GM10847 (cell line): ENCODE data around the gene KCTD13.

Experiments used
- POLR2A ChIP-seq: IDR thresholded peaks from 2 replicates; pipeline ENCODE4 v1.6.1; 2011; ENCODE audit not compliant: insufficient read length; ENCODE audit errors: extremely low read depth

Gene KCTD13

DNA sequence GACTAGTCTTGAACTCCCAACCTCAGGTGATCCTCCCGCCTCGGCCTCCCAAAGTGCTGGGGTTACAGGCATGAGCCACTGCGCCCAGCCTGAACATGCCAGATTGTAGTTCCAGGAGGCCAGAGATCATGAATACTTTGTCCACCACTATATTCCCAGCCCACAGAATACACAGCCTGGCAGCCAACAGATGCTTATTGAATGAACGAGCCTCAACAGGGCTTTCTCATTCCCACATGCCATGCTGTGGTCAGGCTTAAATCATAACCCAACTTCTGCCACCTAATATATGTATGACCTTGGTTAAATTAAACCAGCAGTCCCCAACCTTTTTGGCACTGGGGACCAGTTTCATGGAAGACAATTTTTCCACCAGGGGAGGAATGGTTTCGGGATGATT is 32.7 kb upstream of the KCTD13 start:
- no peak for TF ChIP-seq POLR2A

DNA sequence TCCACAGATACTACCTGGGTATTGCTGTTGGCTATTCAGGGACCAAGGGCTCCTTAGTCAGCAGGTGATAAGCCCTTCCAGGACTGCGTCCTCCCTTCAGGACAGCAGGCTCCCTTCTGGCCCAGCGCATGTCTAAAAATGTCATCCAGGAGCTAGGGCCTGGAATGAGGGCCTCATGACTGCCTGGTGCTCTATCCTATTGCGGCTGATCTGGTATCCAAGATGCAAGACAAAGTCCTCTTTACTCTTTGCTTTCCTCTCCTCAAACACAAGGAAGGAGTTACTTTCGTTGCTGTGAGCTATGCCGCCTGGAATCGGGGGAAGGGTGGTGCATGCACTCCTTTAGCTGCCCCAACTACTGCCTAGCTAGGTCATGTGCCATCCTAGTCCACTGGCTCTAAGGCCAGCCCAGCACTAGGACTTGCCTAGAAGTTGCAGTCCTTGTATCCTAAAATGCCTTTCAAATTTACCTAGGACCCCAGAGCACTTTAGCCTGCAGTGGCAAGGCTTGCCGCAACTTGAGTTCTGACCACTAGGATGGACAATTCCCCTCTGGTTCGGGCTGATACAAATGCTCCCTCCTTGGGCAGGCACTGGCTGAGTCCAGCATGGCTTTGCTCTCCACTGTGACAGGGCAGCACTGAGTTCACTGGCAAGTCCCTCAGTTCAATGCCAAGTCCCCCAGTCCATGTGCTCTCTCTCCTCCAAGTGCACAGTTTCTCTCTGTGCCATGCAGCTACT is 25.8 kb upstream of the KCTD13 start:
- TF ChIP-seq POLR2A, result no peak

DNA sequence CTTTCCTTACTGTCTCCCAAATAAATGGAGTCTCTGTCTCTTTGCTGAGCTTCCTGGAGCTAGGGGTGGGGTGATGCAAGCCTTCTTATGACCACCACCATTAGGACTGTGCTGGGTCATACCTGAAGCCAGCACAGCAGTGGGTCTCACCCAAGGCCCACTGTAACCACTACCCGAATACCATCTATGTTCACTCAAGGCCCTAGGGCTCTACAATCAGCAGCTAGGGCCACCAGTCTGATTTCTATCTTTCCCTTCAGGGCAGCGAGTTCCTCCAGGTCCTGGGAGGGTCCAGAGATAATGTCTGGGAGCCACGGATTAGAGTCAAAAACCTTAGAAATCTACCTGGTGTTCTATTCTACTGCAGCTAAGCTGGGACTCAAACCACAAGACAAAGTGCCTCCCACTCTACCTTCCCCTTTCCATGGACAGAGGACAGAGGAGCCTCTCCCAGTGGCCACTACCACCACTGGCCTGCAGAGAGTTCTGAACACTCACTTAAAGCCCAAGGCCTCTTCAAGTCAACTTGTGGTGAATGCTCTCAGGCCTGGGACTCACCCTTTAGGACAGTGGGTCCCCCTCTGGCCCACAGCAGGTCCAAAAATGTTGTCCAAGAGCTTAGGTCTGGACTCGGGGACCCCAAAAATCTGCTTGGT is 24.9 kb upstream of the KCTD13 start:
- no peak for TF ChIP-seq POLR2A

DNA sequence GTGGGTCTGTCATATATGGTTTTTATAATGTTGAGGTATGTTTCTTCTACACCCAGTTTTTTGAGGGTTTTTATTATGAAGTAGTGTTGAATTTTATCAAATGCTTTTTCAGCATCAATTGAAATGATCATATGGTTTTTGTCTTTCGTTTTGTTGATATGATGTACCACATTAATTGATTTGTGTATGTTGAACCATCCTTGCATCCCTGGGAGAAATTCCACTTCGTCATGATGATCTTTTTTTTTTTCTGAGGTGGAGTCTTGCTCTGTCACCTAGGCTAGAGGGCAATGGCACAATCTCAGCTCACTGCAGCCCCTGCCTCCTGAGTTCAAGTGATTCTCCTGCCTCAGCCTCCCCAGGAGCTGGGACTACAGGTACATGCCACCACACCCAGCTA is 21.9 kb upstream of the KCTD13 start:
- no peak for TF ChIP-seq POLR2A

DNA sequence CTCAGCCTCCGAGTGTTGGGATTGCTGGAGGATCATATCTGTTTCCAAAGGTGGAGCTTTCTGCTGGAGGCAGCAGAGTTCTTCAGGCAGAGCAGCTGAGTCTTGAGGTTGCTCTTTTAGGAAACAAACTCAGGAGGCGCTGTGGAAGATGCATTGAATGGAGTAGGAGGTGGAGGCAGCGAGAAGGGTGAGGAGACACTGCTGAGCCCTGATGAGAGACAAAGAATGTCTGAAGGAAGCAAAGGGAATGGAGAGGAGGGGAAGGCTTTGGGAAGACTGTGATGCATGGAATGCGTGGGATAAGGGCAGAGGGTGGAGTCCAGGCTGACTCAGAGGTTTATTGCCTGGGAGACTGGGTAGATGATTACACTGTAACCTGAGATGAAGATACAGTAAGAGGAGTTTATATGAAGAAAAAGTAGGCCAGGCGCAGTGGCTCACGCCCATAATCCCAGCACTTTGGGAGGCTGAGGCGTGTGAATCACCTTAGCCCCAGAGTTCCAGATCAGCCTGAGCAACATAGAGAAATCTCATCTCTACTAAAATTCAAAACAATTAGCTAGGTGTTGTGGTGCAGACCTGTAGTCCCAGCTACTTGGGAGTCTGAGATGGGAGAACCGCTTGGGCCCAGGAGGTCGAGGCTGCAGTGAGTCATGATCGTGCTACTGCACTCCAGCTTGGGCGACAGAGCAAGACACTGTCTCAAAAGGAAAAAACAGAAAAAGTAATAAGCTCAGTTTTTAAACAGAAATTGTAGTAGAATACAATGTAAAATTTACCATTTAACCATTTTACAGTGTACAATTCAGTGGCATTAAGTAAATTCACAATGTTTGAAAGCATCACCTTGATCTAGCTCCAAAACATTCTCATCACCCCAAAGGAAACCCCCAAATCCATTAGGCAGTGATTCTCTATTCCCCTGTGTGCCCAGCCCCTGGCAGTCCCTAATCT is 18.1 kb upstream of the KCTD13 start:
- no peak for TF ChIP-seq POLR2A

DNA sequence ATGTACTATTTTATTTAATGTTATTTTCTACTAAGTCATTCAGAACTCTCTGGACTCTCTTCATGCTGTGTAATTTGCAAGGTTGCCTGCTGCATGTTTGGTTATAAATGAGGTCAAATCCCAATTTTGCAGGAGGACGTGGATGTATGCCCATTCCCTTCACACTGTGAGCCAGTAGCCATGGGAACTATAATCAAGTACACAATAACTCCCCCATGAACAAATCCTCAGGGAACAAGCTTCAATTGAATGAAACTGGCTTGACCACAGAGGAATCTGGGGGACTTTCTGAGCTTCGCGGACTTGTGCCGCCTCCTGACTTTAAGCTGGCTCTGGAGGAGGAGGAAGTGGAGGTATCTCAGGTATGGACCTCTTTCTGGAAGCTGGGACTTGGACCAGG is 14.6 kb upstream of the KCTD13 start:
- no peak for TF ChIP-seq POLR2A

DNA sequence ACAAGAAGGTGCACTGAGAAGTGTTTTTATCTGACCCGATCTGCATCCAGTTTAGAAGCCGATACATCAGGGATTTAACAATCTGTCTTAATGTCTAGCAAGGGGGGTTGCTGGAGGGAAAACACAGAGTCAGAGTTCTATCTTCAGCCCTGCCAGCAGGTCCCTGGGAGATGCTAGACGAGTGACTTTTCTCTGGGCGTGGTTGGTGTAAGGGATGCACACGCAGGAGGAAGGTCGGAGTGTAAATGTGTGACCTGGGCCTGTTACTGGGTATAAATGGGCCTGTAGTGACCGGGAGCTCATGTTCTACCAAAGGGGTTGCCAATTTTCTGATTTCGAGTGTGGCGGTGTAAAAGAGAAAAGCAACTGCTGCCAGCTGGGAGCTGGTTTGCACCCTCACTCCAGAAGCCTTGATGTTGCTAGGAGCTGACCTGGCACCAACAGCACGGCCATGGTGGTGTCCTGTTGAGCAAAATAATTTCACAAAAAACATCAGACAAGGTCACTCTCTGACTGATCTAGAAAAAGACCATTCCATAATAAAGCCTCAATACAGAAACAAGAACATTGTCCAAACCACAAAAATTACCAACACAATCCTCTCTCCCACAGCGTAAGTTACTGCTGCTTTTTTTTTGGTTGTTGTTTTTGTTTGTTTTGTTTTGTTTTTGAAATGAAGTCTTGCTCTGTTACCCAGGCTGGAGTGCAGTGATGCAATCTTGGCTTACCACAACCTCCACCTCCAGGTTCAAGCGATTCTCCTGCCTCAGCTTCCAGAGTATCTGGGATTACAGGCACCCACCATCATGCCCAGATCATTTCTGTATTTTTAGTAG is 1.3 kb upstream of the KCTD13 start:
- no peak for TF ChIP-seq POLR2A

DNA sequence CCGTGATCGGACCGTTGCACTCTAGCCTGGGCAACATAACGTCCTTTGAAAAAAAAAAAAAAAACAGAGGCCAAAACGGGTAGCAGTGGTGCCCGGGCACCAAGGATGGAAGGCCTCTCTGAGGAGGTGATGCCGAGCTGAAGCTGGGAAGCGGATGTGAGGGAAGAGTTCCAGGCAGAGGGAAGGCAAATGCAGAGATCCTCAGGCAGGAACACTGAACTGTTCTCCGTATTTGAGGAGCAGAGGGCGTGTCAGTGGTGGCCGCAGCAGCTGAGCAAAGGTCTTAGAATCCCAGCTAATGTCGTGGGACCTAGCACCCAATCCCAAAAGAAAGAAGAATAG is 656 bp upstream of the KCTD13 start:
- TF ChIP-seq POLR2A, result no peak

DNA sequence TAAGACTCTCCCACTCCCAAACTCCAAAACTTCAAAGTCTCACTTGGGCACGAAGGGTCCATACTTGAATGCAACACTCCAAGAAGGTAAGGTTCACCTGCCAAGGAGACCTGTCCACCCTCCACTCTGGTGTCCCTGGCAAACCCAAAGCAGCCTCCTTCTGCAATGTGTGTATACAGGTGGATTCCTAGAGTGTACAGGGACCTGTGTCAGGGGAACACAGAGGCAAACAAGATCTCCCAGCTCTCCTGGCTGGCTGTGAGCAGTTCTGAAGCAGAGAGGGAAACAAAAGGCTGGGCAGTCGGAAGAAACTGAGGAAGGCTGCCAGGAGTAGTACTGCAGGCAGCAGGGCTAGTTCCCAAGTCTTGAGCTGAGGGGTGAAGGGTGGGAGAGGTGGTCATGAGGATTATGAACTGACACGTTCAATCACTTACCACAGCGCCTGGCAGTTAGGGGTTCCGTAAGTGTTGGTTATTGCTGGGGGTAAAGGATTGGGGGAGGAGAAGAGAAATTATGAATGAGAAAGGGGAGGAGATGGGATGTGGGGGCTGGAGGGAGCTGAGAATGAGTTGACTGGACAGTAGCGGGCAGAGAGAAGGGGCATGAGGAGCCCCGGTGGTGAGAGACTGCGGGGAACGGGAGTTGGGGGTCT is 795 bp downstream of the KCTD13 start:
- TF ChIP-seq POLR2A, result no peak

DNA sequence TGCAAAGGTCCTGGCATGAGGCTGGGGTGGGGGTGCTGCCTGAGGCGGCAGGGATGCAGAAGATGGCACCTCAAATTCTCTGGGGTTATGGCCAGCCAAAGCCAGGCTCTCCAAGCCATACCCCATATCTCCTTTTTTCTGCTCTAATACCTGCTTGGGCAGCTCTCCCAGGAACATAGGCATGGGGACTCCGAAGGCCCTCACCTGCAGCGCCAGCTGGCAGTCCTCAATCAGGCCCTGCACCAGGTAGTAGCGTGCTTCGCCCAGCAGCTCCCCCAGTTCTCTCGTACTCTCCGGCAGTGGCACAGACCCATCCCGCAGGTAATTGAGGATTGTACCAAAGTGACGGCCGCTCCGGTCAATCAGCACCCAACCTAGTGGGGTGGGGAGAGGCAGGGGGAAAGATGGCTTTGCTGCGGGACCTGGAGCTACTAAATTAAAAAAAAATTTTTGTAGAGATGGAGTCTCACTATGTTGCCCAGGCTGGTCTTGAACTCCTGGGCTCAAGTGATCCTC is 3.0 kb downstream of the KCTD13 start:
- TF ChIP-seq POLR2A, result no peak

DNA sequence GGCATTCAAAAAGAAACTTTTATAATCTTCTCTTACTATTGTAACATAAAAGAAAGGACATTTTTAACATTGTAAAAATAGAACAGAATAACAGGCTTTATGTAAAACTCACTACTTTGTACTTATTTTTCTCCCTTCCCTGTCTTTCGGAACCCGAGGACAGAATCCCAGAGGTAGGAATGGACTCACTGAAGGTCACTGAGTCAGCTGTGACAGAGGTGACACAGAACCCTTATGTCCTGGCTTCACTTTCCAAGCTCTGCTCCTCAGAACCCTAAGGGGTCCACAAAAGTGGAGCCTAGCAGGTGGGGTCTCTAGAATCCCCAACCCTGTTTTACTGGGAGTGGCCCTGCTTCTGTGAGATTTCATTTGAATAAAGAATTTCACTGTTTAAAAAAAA is 3.7 kb downstream of the KCTD13 start:
- TF ChIP-seq POLR2A, result no peak

DNA sequence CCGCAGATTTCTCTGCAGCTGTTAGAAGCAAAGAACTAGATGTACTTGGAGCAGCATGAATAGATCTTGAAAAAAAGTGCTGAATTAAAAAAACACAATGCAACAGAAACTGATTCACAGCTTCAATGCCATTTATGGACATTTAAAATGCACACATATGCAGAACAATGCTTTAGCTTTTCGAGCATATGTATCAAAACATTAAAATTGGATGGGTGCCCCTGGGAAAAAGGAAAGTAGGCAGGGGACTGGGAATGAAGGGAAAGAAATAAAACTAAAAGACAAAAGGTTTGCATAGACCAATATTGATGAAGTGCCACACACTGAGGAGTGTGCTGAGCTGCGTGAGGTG is 5.0 kb downstream of the KCTD13 start:
- TF ChIP-seq POLR2A, result no peak

DNA sequence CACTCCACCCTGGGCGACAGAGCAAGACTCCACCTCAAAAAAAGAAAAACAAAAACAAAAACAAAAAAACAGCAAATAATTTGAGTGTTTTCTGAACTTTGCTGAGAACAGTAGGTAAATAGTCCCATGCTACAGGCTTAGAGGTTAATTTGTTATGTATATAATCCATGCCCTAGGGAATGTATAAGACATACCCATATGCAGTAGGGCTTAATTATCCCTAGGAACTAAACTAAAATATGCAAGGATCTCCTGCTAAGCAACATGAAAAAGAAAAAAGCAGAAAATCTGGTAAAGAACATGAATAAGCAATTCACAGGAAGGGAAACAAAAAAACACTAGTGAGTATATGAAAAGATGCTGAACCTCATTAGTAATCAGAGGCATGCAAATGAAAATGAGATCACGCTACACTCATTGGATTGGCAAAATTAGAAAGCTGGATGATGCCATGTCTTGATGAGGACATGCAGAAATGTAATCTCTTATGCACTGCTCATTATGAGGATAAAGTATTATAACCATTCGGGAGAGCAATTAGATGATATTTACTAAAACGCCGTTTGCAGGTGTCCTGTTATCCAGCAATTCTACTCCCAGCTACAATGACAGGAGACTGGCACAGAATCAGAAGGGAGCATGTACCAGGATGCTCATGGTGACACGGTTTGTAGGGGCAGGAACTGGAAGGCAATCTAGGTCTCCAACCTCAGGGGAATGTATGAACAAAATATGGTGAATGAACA is 5.6 kb downstream of the KCTD13 start:
- TF ChIP-seq POLR2A, result no peak

DNA sequence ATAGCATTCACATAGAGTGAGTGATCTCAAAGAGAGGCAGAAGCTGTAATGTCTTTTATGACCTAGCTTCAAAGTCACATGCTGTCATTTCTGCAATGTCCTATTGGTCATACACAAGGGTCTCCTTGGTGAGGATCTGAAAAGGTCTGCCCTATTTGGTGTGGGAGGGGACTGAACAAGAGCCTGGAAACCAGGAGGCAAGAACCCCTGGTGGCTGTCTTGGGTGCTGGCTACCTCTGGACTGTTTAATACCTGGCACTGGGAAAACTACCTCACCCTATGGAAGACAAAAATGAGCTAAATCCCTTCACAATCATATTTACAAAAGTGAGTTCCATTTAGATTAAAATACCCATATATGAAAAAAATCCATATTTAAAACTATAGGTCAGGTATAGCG is 9.0 kb downstream of the KCTD13 start:
- TF ChIP-seq POLR2A, result no peak
